AG04450 (cell line): ENCODE measurements around the gene FAT4. TPM values are rescaled to one million over a fixed set of nuclear protein-coding genes. Genes with fewer than 3 reads are reported as not detected.

Experiments used
- CTCF ChIA-PET: fragments of 300-600, 350-600 bp; formaldehyde crosslinking; extraction: SDS; loops from one replicate; lab custom pipeline; 2022; ENCODE audit warnings: antibody characterized with exemption, inconsistent platforms; lab: Charles Lee
- POLR2A ChIA-PET: fragments of 350-600 bp; formaldehyde crosslinking; extraction: SDS; loops from one replicate; lab custom pipeline; 2021; ENCODE audit warnings: antibody characterized with exemption, inconsistent platforms; lab: Yijun Ruan, JAX
- DNase-seq: peaks from one replicate; pipeline ENCODE4 v3.0.0-alpha.2; 2011; ENCODE audit warnings: low read depth, low spot score
- H3K27ac ChIP-seq: one replicate; pipeline ENCODE4 v1.5.1; 2012; ENCODE audit warnings: low read depth, low read length, control low read depth
- H3K27me3 ChIP-seq: one replicate; pipeline ENCODE4 v1.6.0; 2012; ENCODE audit warnings: low read length; ENCODE audit not compliant: control insufficient read depth, insufficient read depth
- H3K4me3 ChIP-seq: 2 replicates; pipeline ENCODE4 v1.5.1; 2011; ENCODE audit warnings: mild to moderate bottlenecking, low read depth, low read length, control low read depth
- H3K9me3 ChIP-seq: 2 replicates; pipeline ENCODE4 v1.5.1; 2012; ENCODE audit warnings: low read length; ENCODE audit not compliant: control insufficient read depth, insufficient read depth
- CTCF ChIP-seq: IDR thresholded peaks from 2 replicates; pipeline ENCODE4 v1.5.1; 2011; ENCODE audit warnings: low read depth, low read length, control low read depth, inconsistent platforms
- polyA minus RNA-seq: library from RNA; depleted of rRNA, polyadenylated mRNA; stranded (reverse); fragments of >200 nt; gene quantifications from 2 replicates; pipeline ENCODE4 v1.2.3, GENCODE V29; 2011; rRNA and poly(A)+ RNA removed
- polyA plus RNA-seq: library from polyadenylated mRNA; depleted of rRNA; stranded (reverse); fragments of >200 nt; gene quantifications from 2 replicates; pipeline ENCODE4 v1.2.3, GENCODE V29; 2011; rRNA removed

Gene FAT4
- 15.4 and 18.0 TPM in 2 replicates for polyA plus RNA-seq
- 47.3 and 66.9 TPM in 2 replicates for polyA minus RNA-seq

GRCh38 chr4:125314676-125315575, at the start of gene FAT4:
TSS of gene FAT4 (plus strand) at chr4:125314955. CDS start at chr4:125316412, 1,457 bp downstream.
- H3K27me3 ChIP-seq: no peaks in the 10 kb centered on the region
- peak within 1 kb of the TSS; percentile 93 for H3K4me3 ChIP-seq
- ChIA-PET CTCF (interaction anchor here (0.7 to 2.3 kb wide), 17 partner anchors 10 to 1477 kb away, joined by 3 to 12 read pairs (median 4); no protein-coding TSS in a partner anchor), POLR2A (interaction anchor here (0.6 to 1.8 kb wide), 16 partner anchors 30 to 1602 kb away, joined by 3 to 9 read pairs (median 3); no protein-coding TSS in a partner anchor)
- peak; percentile 19; the same call in 1 of the 2 replicates for TF ChIP-seq CTCF
- H3K9me3 ChIP-seq: peaks cover 4% of the 10 kb centered on the region
- H3K27ac ChIP-seq: peak within 1 kb of the TSS; percentile 83
- peak; percentile 97 for DNase-seq

GRCh38 chr4:125265846-125266245, 48.9 kb upstream of the FAT4 start:
- Histone ChIP-seq H3K4me3 (no peak overlapping the region), H3K27ac (no peak overlapping the region), H3K27me3 (no peaks in the 10 kb centered on the region), H3K9me3 (no peaks in the 10 kb centered on the region)
- no peak for DNase-seq
- POLR2A ChIA-PET: no interaction called here
- TF ChIP-seq CTCF: no peak
- CTCF ChIA-PET: no interaction called here

- TF ChIP-seq CTCF: no peak
- Histone ChIP-seq H3K27ac (no peak overlapping the region), H3K27me3 (no peaks in the 10 kb centered on the region), H3K9me3 (no peaks in the 10 kb centered on the region), H3K4me3 (no peak overlapping the region)
- DNase-seq: peak; percentile 23
- POLR2A ChIA-PET: no interaction called here
- CTCF ChIA-PET: interaction anchor here (1.0 to 1.2 kb wide), 2 partner anchors 16 to 22 kb away, joined by 3 to 4 read pairs; no protein-coding TSS in a partner anchor
Observed at GRCh38 chr4:125266901-125267604, 47.7 kb upstream of the FAT4 start.

- no peak for DNase-seq
- ChIA-PET CTCF (interaction anchor here (1.0 to 1.2 kb wide), 2 partner anchors 15 to 23 kb away, joined by 3 to 4 read pairs; no protein-coding TSS in a partner anchor), POLR2A (no interaction called here)
- Histone ChIP-seq H3K27ac (no peak overlapping the region), H3K9me3 (no peaks in the 10 kb centered on the region), H3K27me3 (no peaks in the 10 kb centered on the region), H3K4me3 (no peak overlapping the region)
- TF ChIP-seq CTCF: no peak
Observed at GRCh38 chr4:125267630-125268029, 47.1 kb upstream of the FAT4 start.
